Pancreas (tissue), 10 donors: ENCODE results near the gene CFAP299. TPM values are rescaled to one million over a fixed set of nuclear protein-coding genes. Genes with fewer than 3 reads are reported as not detected.

Experiments used
- ATAC-seq, 4 donors: fragments of 200-7000 bp; cut with Tn5 transposase; one replicate each; pipeline versions ENCODE4 v1.8.0 to v1.9.1; 2020; ENCODE audit warnings: mild to moderate bottlenecking in 4 of 4, moderate library complexity in 4 of 4
- DNase-seq, 6 donors: peaks; one replicate each; pipeline ENCODE4 v3.0.0-alpha.2; 2020
- FAIRE-seq: peaks from 2 replicates; lab custom pipeline; 2012; peaks lifted over from hg19 to GRCh38; lab: Jason Lieb, UNC
- H3K27ac ChIP-seq, 4 donors: fragments of 200-600 bp; sonication (generic); 1 replicate in 3 of 4; 2 replicates in 1 of 4; pipeline versions ENCODE4 v1.5.0 to v1.8.0; 2020
- H3K27me3 ChIP-seq, 4 donors: fragments of 200-600 bp; one replicate each; pipeline ENCODE4 v1.8.0; 2021
- H3K36me3 ChIP-seq, 3 donors: fragments of 200-600 bp; sonication (generic) in 1 of 3; one replicate each; pipeline versions ENCODE4 v1.5.0 to v1.8.0; 2020 to 2021
- H3K4me1 ChIP-seq, 3 donors: fragments of 200-600 bp; one replicate each; pipeline ENCODE4 v1.8.0; 2021
- H3K4me3 ChIP-seq, 4 donors: fragments of 200-600 bp; sonication (generic) in 2 of 4; one replicate each; pipeline versions ENCODE4 v1.5.0 to v1.8.0; 2020 to 2021
- H3K9me3 ChIP-seq, 4 donors: fragments of 200-600 bp; one replicate each; pipeline ENCODE4 v1.8.0; 2021
- CTCF ChIP-seq, 4 donors: fragments of 200-600 bp; sonication (generic) in 3 of 4; IDR thresholded peaks; one replicate each; pipeline versions ENCODE4 v1.5.0 to v1.8.0; 2021; ENCODE audit warnings: antibody characterized with exemption in 4 of 4
- WGBS, 2 donors: extraction: QIAGEN DNeasy Blood & Tissue Kit; methylation state at CpG; one replicate each; pipeline ENCODE4 v1.1.7; 2013; 5-methylcytosine and 5-hydroxymethylcytosine counted together
- intact Hi-C, 3 donors: fragments of 100-400 bp; cut with DNase I; formaldehyde crosslinking; loops; one replicate each; pipeline versions ENCODE4 v1.11.1 to v1.14.2; 2022
- polyA plus RNA-seq, 2 donors: library from polyadenylated mRNA; stranded (reverse); fragments of 200-250 nt; gene quantifications; one replicate each; pipeline ENCODE4 v1.2.3, GENCODE V29; 2013
- total RNA-seq, 6 donors: library from RNA; stranded (reverse); fragmentation: NEBNext Ultra II Directional in 4 of 6; extraction: Animal tissue kit (Norgen Biotek cat#: 25700) in 4 of 6; gene quantifications; one replicate each; pipeline versions ENCODE4 v1.2.1 to v1.2.4, GENCODE V29; 2021 to 2023
- donor health status: healthy with polysubstance abuse.
- donor health status: DM: no; HTN: no; CAD: no; lungs with moderate emphysema.
- donor health status: DM: no; HTN: no; CAD: no.
- donor health status: control.
- donor health status: control.
- donor health status: Bipolar disorder and iron deficiency.
- donor health status: DM: yes; HTN: yes; CAD: no.
- donor health status: DM: no; HTN: no; CAD: no.
- donor health status: DM: no; HTN: no; CAD: no.
- donor health status: DM: yes; HTN: yes; CAD: no.

The CFAP299 gene
- total and polyA plus RNA-seq, 8 donors = 0.14 TPM; not detected in 7

DNA sequence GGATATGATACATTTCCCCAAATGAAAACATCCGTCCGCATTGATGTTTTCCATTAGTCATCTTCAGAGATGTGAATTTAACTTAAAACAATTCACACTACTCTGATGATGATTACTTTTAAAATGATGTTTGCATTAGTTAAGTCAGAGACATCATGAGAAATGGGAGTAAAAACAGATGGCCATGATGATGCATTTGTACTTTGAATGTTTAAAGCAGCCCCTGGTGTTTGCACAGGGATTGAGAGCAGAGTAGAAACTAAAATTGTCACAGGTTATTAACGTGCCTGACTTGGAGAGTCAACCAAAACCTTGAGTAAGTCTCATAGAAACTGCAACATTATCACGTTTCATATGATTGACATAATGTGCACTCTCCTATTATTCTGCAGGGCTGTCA, 117.2 kb downstream of the CFAP299 start:
- TF ChIP-seq CTCF (IDR thresholded peaks at IDR 0.05) = no peak
- Histone ChIP-seq H3K4me3 (no peak overlapping the region), H3K27ac (no peak overlapping the region), H3K27me3 (no peaks in the 10 kb centered on the region), H3K36me3 (no peaks in the 10 kb centered on the region), H3K9me3 (no peaks in the 10 kb centered on the region), H3K4me1 (no peaks in the 10 kb centered on the region)
- peak in 2 of 4 donors; percentile 45 to 71 for ATAC-seq
- DNase-seq = no peak
- no peak for FAIRE-seq
- 42 to 45% methylated on average over 4 of the region's 4 CpGs for WGBS, 2 donors
- intact Hi-C loops = no loop called here

- TF ChIP-seq CTCF (IDR thresholded peaks at IDR 0.05) = no peak
These were observed 118.5 kb downstream of the CFAP299 start for GRCh38 chr4:80454040-80454439.

DNA sequence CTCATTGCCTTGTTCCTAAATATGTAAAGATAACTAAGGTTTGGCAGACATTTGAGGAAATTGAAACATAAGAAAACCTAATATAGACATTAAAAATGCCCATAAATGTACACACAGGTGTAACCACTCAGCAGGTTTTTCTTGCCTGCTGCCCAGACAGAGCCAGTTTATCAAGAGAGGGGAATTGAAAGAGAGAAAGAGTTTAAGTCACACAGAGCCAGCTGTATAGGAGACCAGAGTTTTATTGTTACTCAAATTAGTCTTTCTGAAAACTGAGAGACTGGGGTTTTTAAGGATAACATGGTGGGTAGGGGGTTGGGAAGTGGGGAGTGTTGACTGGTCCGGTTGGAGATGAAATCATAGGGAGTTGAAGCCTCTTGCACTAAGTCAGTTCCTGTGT, 119.0 kb downstream of the CFAP299 start:
- 54 to 67% methylated on average over 1 of the region's 1 CpG for WGBS, 2 donors
- ATAC-seq (no peak), FAIRE-seq (no peak), DNase-seq (no peak)
- no peak overlapping the region for H3K27ac ChIP-seq
- H3K9me3 ChIP-seq = no peaks in the 10 kb centered on the region
- no peaks in the 10 kb centered on the region for H3K36me3 ChIP-seq
- no peaks in the 10 kb centered on the region for H3K27me3 ChIP-seq
- no peak overlapping the region for H3K4me3 ChIP-seq
- no peak for TF ChIP-seq CTCF (IDR thresholded peaks at IDR 0.05)
- H3K4me1 ChIP-seq = no peaks in the 10 kb centered on the region
- intact Hi-C loops = no loop called here

More at GRCh38 chr4:80454040-80454439, 118.5 kb downstream of the CFAP299 start:
- Histone ChIP-seq H3K4me3 (no peak overlapping the region), H3K36me3 (no peaks in the 10 kb centered on the region), H3K9me3 (no peaks in the 10 kb centered on the region), H3K27me3 (no peaks in the 10 kb centered on the region), H3K4me1 (no peaks in the 10 kb centered on the region), H3K27ac (no peak overlapping the region)
- 77 to 91% methylated on average over 2 of the region's 2 CpGs for WGBS, 2 donors
- no peak for ATAC-seq
- intact Hi-C loops = no loop called here
- no peak for DNase-seq
- FAIRE-seq = no peak

DNA sequence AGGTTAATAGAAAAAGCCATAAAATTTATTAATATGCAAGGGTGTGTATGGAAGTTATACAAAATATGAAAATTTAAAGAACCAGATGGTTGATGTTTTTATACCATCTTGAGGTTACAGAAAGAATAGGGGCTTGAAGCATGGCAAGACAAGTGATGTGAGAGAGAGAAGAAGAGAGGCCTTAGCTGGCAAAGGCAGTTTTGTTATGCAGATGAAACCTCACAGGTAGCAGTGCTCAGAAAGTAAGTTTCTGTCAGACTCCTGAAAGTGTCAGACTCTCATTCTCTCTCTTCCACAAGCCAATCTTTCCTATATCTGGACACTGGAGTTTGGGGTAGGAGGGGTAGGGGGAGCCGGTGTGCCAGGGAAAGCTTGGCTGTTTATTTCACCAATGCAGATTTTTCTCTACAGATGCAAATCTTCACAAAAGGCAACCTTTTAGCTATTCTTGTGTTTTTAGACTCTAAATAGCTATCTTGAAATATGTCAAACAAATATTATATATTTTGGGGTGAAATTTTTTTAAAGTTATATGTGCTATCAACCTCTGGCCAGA, 124.5 kb downstream of the CFAP299 start:
- Histone ChIP-seq H3K27ac (no peak overlapping the region), H3K4me3 (no peak overlapping the region), H3K4me1 (no peaks in the 10 kb centered on the region), H3K27me3 (no peaks in the 10 kb centered on the region), H3K9me3 (no peaks in the 10 kb centered on the region), H3K36me3 (no peaks in the 10 kb centered on the region)
- 55 to 80% methylated on average over 1 of the region's 1 CpG for WGBS, 2 donors
- TF ChIP-seq CTCF (IDR thresholded peaks at IDR 0.05) = no peak
- no peak for ATAC-seq
- no peak for FAIRE-seq
- intact Hi-C loops = no loop called here
- no peak for DNase-seq

GRCh38 chr4:80461412-80461811, 125.9 kb downstream of the CFAP299 start:
- H3K27me3 ChIP-seq = no peaks in the 10 kb centered on the region

More at GRCh38 chr4:80461412-80461811, 125.9 kb downstream of the CFAP299 start:
- Histone ChIP-seq H3K27ac (no peak overlapping the region), H3K36me3 (no peaks in the 10 kb centered on the region), H3K4me3 (no peak overlapping the region), H3K4me1 (no peaks in the 10 kb centered on the region), H3K9me3 (no peaks in the 10 kb centered on the region)
- FAIRE-seq (no peak), ATAC-seq (no peak), DNase-seq (no peak)
- 43 to 48% methylated on average over 1 of the region's 1 CpG for WGBS, 2 donors
- TF ChIP-seq CTCF (IDR thresholded peaks at IDR 0.05) = no peak
- intact Hi-C loops = no loop called here
